OCI-LY1 (cell line): ENCODE data around the gene MRPL38.

ENCODE experiments used
- EZH2 ChIP-seq: fragments of 200-600 bp; sonication (generic), shearing (Covaris generic); IDR thresholded peaks from 2 replicates; pipeline ENCODE4 v1.8.0; 2017; ENCODE audit warnings: borderline replicate concordance, mixed run types, mild to moderate bottlenecking, antibody characterized with exemption, low read length, moderate library complexity, mixed read lengths
- TF ChIP-seq, protein P1 (sequence below): fragments of 200-600 bp; sonication (generic), shearing (Covaris generic); IDR thresholded peaks from 2 replicates; pipeline ENCODE4 v1.5.1; 2017; ENCODE audit warnings: mild to moderate bottlenecking, antibody characterized with exemption, low read length, moderate library complexity, mixed read lengths

- TF ChIP-seq, protein P1, sequence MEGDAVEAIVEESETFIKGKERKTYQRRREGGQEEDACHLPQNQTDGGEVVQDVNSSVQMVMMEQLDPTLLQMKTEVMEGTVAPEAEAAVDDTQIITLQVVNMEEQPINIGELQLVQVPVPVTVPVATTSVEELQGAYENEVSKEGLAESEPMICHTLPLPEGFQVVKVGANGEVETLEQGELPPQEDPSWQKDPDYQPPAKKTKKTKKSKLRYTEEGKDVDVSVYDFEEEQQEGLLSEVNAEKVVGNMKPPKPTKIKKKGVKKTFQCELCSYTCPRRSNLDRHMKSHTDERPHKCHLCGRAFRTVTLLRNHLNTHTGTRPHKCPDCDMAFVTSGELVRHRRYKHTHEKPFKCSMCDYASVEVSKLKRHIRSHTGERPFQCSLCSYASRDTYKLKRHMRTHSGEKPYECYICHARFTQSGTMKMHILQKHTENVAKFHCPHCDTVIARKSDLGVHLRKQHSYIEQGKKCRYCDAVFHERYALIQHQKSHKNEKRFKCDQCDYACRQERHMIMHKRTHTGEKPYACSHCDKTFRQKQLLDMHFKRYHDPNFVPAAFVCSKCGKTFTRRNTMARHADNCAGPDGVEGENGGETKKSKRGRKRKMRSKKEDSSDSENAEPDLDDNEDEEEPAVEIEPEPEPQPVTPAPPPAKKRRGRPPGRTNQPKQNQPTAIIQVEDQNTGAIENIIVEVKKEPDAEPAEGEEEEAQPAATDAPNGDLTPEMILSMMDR: no peak
- no peak for TF ChIP-seq EZH2
These were observed 10.5 kb downstream of the MRPL38 start for GRCh38 chr17:75894049-75894733.
